CD4-positive, CD25-positive, alpha-beta regulatory T cell (primary cell): ENCODE measurements around the gene VSTM2L. TPM values are rescaled to one million over a fixed set of nuclear protein-coding genes. Genes with fewer than 3 reads are reported as not detected.

ENCODE experiments used
- ATAC-seq, 2 donors: fragments of 150-1000 bp; cut with Tn5 transposase; one replicate each; pipeline ENCODE4 v1.10.0; 2021; ENCODE audit warnings: low read depth in 2 of 2, moderate number of reproducible peaks in 2 of 2, moderate library complexity in 1 of 2
- DNase-seq, 3 donors: peaks; one replicate each; pipeline versions ENCODE4 v3.0.0 to v3.0.0-alpha.2; 2012 to 2022; ENCODE audit warnings: mixed read lengths in 1 of 3
- H3K27ac ChIP-seq: one replicate; pipeline ENCODE4 v1.7.0; 2013; ENCODE audit warnings: mild to moderate bottlenecking, low read length; ENCODE audit not compliant: insufficient read depth, poor library complexity, severe bottlenecking
- H3K27me3 ChIP-seq: one replicate; pipeline ENCODE4 v1.7.0; 2013; ENCODE audit warnings: low read length; ENCODE audit not compliant: control insufficient read depth, insufficient read depth
- H3K36me3 ChIP-seq: one replicate; pipeline ENCODE4 v1.7.0; 2013; ENCODE audit warnings: mild to moderate bottlenecking, low read length, moderate library complexity; ENCODE audit not compliant: control insufficient read depth, insufficient read depth
- H3K4me1 ChIP-seq: 2 replicates; pipeline ENCODE4 v1.7.0; 2013; ENCODE audit warnings: mild to moderate bottlenecking, low read length; ENCODE audit not compliant: insufficient read depth, control insufficient read depth, poor library complexity, severe bottlenecking
- H3K4me3 ChIP-seq: one replicate; pipeline ENCODE4 v1.7.0; 2013; ENCODE audit warnings: low read depth, mild to moderate bottlenecking, low read length, moderate library complexity
- H3K9me3 ChIP-seq, 2 experiments: 1 replicate in 1 of 2; 2 replicates in 1 of 2; pipeline ENCODE4 v1.7.0; 2013; ENCODE audit warnings: low read length in 2 of 2, mild to moderate bottlenecking in 1 of 2, moderate library complexity in 1 of 2; ENCODE audit not compliant: control insufficient read depth in 2 of 2
- H3K27ac Mint-ChIP-seq, 3 donors: one replicate each; pipeline ENCODE4 v1.8.0; 2020 to 2022; ENCODE audit warnings: mild to moderate bottlenecking in 3 of 3, mixed read lengths in 3 of 3, moderate library complexity in 2 of 3
- H3K27me3 Mint-ChIP-seq: one replicate; pipeline ENCODE4 v1.8.0; 2022; ENCODE audit warnings: mild to moderate bottlenecking, mixed read lengths
- H3K36me3 Mint-ChIP-seq: one replicate; pipeline ENCODE4 v1.8.0; 2020; ENCODE audit warnings: mixed read lengths
- H3K4me1 Mint-ChIP-seq, 4 donors: one replicate each; pipeline ENCODE4 v1.8.0; 2020 to 2022; ENCODE audit warnings: mixed read lengths in 4 of 4, mild to moderate bottlenecking in 1 of 4
- H3K4me3 Mint-ChIP-seq, 4 donors: one replicate each; pipeline ENCODE4 v1.8.0; 2020 to 2022; ENCODE audit warnings: mild to moderate bottlenecking in 4 of 4, mixed read lengths in 4 of 4, moderate library complexity in 3 of 4
- H3K9me3 Mint-ChIP-seq, 7 donors: one replicate each; pipeline ENCODE4 v1.8.0; 2020 to 2022; ENCODE audit warnings: mixed read lengths in 7 of 7, mild to moderate bottlenecking in 3 of 7, moderate library complexity in 2 of 7
- polyA plus RNA-seq, 4 donors: library from polyadenylated mRNA; unstranded; fragments of 300-500 nt; fragmentation: Illumina TruSeq; gene quantifications; one replicate each; pipeline ENCODE4 v1.2.3, GENCODE V29; 2021
- total RNA-seq: library from RNA; stranded (reverse); gene quantifications from one replicate; pipeline ENCODE4 v1.2.3, GENCODE V29; 2022

The VSTM2L gene
- total and polyA plus RNA-seq, 5 donors from 2014 or later, result not detected

DNA sequence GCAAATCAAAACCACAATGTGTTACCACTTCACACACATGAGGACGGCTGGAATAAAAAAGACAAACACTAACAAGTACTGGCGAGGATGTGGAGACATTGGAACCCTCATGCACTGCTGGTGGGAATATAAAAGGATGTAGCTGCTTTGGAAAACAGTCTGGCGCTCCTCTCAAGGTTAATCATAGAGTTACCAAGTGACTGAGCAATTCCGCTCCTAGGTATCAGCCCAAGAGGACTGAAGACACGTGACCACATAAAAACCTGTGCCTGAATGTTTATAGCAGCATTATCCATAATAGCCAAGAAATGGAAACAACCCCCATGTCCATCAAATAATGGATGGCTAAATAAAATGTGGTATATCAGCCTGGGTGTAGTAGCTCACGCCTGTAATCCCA, 45.0 kb downstream of the VSTM2L start:
- Histone ChIP-seq H3K27ac (no peak overlapping the region), H3K4me1 (no peaks in the 10 kb centered on the region), H3K4me3 (no peak overlapping the region), H3K9me3 (no peaks in the 10 kb centered on the region), H3K36me3 (no peaks in the 10 kb centered on the region), H3K27me3 (no peaks in the 10 kb centered on the region)
- ATAC-seq (no peak), DNase-seq (no peak)
- Mint-ChIP-seq H3K36me3 (no peaks in the 10 kb centered on the region), H3K4me1 (no peaks in the 10 kb centered on the region), H3K27ac (no peak overlapping the region), H3K4me3 (no peak overlapping the region), H3K9me3 (peaks cover 0 to 9% (median 0%) of the 10 kb centered on the region in 7 donors), H3K27me3 (no peaks in the 10 kb centered on the region)

DNA sequence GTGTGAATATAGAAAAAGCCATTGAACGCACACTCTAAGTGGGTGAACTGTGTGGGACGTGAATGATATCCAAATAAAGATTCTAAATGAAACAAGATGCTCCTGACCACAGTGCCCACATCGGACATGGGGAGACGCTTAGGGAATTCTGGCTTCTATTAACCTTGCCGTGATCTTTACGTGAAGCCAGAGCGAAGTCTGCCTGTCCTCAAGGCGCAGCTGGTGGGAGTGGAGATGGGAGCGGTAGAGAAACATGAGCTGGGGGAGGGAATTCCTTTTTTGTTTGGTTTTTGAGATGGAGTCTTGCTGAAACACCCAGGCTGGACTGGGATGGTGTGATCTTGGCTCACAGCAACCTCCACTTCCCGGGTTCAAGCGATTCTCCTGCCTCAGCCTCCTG, 46.0 kb downstream of the VSTM2L start:
- H3K36me3 ChIP-seq, result no peaks in the 10 kb centered on the region
- DNase-seq (no peak), ATAC-seq (no peak)
- Mint-ChIP-seq H3K27me3 (no peaks in the 10 kb centered on the region), H3K4me3 (no peak overlapping the region), H3K9me3 (peaks cover 0 to 9% (median 0%) of the 10 kb centered on the region in 7 donors), H3K36me3 (peaks cover 3% of the 10 kb centered on the region), H3K4me1 (no peaks in the 10 kb centered on the region), H3K27ac (peak overlapping the region in 1 of 3 donors; percentile 39)
- no peak overlapping the region for H3K27ac ChIP-seq
- H3K9me3 ChIP-seq, result no peaks in the 10 kb centered on the region
- no peaks in the 10 kb centered on the region for H3K27me3 ChIP-seq
- H3K4me3 ChIP-seq, result no peak overlapping the region
- H3K4me1 ChIP-seq, result no peaks in the 10 kb centered on the region

DNA sequence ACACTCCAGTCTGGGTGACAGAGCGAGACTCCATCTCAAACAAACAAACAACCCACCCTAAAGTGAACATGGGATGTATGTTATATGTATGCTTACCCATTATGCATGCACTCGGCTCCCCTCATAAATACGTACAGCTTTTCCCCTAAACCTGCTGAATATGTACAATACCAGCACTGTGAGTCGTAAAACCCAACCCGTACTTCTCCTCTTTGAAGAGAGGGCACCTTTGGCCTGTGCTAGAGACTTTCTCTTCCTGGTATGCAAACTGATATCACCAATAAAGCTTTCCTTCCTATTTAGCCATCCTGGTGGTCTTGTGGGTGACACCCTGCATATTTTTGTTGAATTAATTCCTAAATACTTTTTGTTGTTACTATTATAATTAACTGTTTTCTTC, 51.3 kb downstream of the VSTM2L start:
- no peak overlapping the region for H3K4me3 ChIP-seq
- H3K27ac ChIP-seq, result no peak overlapping the region
- DNase-seq (no peak), ATAC-seq (no peak)
- no peaks in the 10 kb centered on the region for H3K4me1 ChIP-seq
- H3K9me3 ChIP-seq, result no peaks in the 10 kb centered on the region
- no peaks in the 10 kb centered on the region for H3K9me3 Mint-ChIP-seq
- H3K36me3 ChIP-seq, result no peaks in the 10 kb centered on the region
- no peaks in the 10 kb centered on the region for H3K4me1 Mint-ChIP-seq
- H3K27me3 ChIP-seq, result peaks cover 3% of the 10 kb centered on the region
- peaks cover 3% of the 10 kb centered on the region for H3K36me3 Mint-ChIP-seq
- H3K27me3 Mint-ChIP-seq, result peaks cover 10% of the 10 kb centered on the region
- no peak overlapping the region for H3K4me3 Mint-ChIP-seq
- no peak overlapping the region for H3K27ac Mint-ChIP-seq

DNA sequence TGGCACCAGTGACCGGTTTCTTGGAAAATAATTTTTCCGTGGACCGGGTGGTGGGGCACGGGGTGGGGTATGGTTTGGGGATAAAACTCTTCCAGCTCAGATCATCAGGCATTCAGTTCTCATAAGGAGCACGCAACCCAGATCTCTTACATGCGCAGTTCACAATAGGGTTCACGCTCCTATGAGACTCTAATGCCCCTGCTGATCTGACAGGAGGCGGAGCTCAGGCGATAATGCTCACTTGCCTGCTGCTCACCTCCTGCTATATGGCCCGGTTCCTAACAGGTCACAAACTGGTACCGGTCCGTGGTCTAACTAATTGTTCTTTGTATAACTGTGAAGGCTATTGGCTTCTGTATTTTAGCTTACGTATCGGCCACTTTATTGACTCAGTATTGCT, 51.7 kb downstream of the VSTM2L start:
- Mint-ChIP-seq H3K27ac (no peak overlapping the region), H3K4me3 (no peak overlapping the region), H3K9me3 (no peaks in the 10 kb centered on the region), H3K27me3 (peaks cover 13% of the 10 kb centered on the region), H3K4me1 (no peaks in the 10 kb centered on the region), H3K36me3 (peaks cover 3% of the 10 kb centered on the region)
- Histone ChIP-seq H3K36me3 (no peaks in the 10 kb centered on the region), H3K27me3 (peaks cover 3% of the 10 kb centered on the region), H3K27ac (no peak overlapping the region), H3K9me3 (no peaks in the 10 kb centered on the region), H3K4me1 (no peaks in the 10 kb centered on the region), H3K4me3 (no peak overlapping the region)
- DNase-seq (no peak), ATAC-seq (no peak)

DNA sequence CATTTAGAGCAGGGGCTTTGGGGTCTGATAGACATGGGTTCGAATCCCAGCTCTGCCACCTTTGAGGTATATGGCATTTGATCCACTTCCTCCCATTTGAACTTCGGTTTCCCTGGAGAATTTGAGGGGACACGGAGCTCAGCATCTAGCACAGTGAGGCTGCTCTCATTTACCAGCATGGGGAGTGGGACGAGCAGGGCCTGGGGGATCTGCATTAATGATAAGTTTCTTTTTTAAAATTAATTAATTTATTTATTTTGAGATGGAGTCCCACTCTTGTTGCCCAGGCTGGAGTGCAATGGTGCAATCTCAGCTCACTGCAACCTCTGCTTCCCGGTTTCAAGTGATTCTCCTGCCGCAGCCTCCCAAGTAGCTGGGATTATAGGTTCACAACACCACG, 52.6 kb downstream of the VSTM2L start:
- Mint-ChIP-seq H3K27me3 (peaks cover 13% of the 10 kb centered on the region), H3K4me1 (no peaks in the 10 kb centered on the region), H3K36me3 (peaks cover 3% of the 10 kb centered on the region), H3K4me3 (no peak overlapping the region), H3K9me3 (no peaks in the 10 kb centered on the region), H3K27ac (no peak overlapping the region)
- no peaks in the 10 kb centered on the region for H3K9me3 ChIP-seq
- ATAC-seq, result no peak
- DNase-seq, result no peak
- peaks cover 3% of the 10 kb centered on the region for H3K27me3 ChIP-seq
- no peak overlapping the region for H3K27ac ChIP-seq
- no peaks in the 10 kb centered on the region for H3K36me3 ChIP-seq
- no peaks in the 10 kb centered on the region for H3K4me1 ChIP-seq
- no peak overlapping the region for H3K4me3 ChIP-seq

DNA sequence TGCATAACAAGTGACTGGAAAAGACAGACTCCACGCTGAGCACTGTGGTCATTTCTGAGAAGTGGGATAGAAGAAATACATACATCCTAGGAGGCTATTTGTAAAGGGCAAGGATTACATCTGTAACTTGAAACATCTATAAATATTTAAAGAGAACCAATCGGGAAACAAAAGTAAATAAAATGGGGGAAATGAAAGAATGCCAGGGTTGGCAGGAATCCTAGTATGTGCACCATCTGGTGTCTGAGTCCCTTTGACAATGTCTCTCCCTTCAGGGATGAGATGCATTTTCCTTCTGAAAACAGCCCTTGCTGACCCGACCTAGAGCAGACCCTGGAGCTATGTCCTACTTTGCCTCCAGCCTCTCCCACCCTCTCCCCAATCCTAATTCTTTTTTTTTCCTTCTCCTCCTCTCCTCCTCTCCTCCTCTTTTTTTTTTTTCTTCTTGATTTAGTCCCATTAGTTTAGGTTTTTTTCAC, 53.2 kb downstream of the VSTM2L start:
- Mint-ChIP-seq H3K36me3 (peaks cover 3% of the 10 kb centered on the region), H3K27ac (no peak overlapping the region), H3K4me1 (no peaks in the 10 kb centered on the region), H3K27me3 (peaks cover 13% of the 10 kb centered on the region), H3K9me3 (no peaks in the 10 kb centered on the region), H3K4me3 (no peak overlapping the region)
- H3K9me3 ChIP-seq, result no peaks in the 10 kb centered on the region
- no peak for DNase-seq
- ATAC-seq, result no peak
- no peaks in the 10 kb centered on the region for H3K4me1 ChIP-seq
- H3K27me3 ChIP-seq, result peaks cover 3% of the 10 kb centered on the region
- H3K27ac ChIP-seq, result no peak overlapping the region
- no peaks in the 10 kb centered on the region for H3K36me3 ChIP-seq
- H3K4me3 ChIP-seq, result no peak overlapping the region

DNA sequence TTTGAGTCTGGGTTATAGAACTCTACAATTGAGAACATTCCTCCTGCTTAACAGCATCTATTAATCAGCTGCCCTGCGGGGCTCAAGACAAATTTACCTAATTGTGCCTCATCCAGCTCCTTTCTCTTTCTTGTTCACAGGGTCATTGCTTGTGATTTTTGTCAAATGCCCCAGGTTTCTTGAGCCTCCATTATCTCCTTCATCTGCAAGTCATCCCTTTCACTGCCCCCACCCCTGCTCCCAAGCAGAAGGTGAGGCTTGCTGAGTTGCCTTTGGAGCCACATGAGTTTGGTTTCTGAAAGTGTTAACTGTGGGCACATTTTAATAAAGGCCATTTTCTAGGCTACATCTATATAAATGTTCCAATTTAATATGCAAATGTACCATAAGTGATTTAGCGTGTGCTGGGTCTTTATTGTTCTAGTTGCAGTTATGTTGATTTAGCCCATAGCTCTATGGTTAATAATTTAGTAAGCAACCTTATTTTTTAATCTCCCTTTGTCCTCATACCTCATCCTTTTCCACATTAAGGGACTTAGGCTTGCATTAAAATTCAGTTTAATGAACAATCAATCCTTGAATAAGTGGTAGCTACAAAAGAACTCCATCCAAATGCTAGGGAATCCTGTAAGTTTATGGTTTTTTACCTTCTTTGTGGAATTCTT, 56.1 kb downstream of the VSTM2L start:
- no peak for DNase-seq
- H3K4me3 Mint-ChIP-seq, result no peak overlapping the region
- no peaks in the 10 kb centered on the region for H3K9me3 ChIP-seq
- peaks cover 13% of the 10 kb centered on the region for H3K27me3 Mint-ChIP-seq
- H3K27ac Mint-ChIP-seq, result no peak overlapping the region
- H3K27ac ChIP-seq, result no peak overlapping the region
- H3K4me1 Mint-ChIP-seq, result no peaks in the 10 kb centered on the region
- ATAC-seq, result no peak
- H3K36me3 ChIP-seq, result no peaks in the 10 kb centered on the region
- no peaks in the 10 kb centered on the region for H3K36me3 Mint-ChIP-seq
- no peaks in the 10 kb centered on the region for H3K4me1 ChIP-seq
- H3K4me3 ChIP-seq, result no peak overlapping the region
- H3K27me3 ChIP-seq, result peaks cover 3% of the 10 kb centered on the region
- H3K9me3 Mint-ChIP-seq, result peaks cover 0 to 4% (median 1%) of the 10 kb centered on the region in 7 donors

DNA sequence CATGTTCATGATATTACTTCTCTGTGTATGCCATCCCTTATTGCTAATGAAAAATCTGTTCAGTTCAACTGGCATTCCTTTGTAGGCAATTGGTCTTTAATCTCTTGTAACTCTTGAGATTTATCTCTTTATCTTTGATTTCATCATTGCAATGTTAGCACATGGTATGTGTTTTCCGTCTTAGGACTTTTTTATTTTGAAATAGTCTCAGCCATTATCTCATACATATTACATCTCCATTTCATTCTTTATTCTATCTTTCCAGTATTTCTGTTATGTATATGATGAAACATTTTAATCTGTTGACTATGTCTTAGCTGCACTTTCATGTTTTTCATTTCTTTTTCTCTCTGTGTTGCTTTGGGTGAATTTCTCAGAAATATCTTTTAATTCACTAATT, 58.1 kb downstream of the VSTM2L start:
- Histone ChIP-seq H3K4me3 (no peak overlapping the region), H3K9me3 (no peaks in the 10 kb centered on the region), H3K27me3 (peaks cover 3% of the 10 kb centered on the region), H3K36me3 (no peaks in the 10 kb centered on the region), H3K27ac (no peak overlapping the region), H3K4me1 (no peaks in the 10 kb centered on the region)
- H3K4me3 Mint-ChIP-seq, result no peak overlapping the region
- no peak for DNase-seq
- no peak for ATAC-seq
- no peaks in the 10 kb centered on the region for H3K36me3 Mint-ChIP-seq
- H3K27ac Mint-ChIP-seq, result peak overlapping the region in 1 of 3 donors; percentile 41
- H3K4me1 Mint-ChIP-seq, result no peaks in the 10 kb centered on the region
- H3K27me3 Mint-ChIP-seq, result peaks cover 10% of the 10 kb centered on the region
- peaks cover 0 to 14% (median 5%) of the 10 kb centered on the region in 7 donors for H3K9me3 Mint-ChIP-seq
